Keratinocyte (primary cell): ENCODE data around the gene AK8.

ENCODE experiments used
- EZH2 ChIP-seq: IDR thresholded peaks from one replicate; pipeline ENCODE4 v1.6.1; 2012; ENCODE audit warnings: inconsistent platforms, mild to moderate bottlenecking, low read length, moderate library complexity
- TF ChIP-seq, protein P1 (sequence below), 3 experiments: IDR thresholded peaks in 1 of 3; conservative IDR thresholded peaks in 1 of 3; optimal IDR thresholded peaks in 1 of 3; 2 replicates in 2 of 3; 3 replicates in 1 of 3; pipeline versions ENCODE3 to v1.5.1; 2011; ENCODE audit warnings: low read length in 3 of 3, mild to moderate bottlenecking in 3 of 3, moderate library complexity in 2 of 3, control low read depth in 1 of 3, inconsistent platforms in 1 of 3; ENCODE audit not compliant: insufficient read depth in 2 of 3; ENCODE audit errors: extremely low read depth in 1 of 3

DNA sequence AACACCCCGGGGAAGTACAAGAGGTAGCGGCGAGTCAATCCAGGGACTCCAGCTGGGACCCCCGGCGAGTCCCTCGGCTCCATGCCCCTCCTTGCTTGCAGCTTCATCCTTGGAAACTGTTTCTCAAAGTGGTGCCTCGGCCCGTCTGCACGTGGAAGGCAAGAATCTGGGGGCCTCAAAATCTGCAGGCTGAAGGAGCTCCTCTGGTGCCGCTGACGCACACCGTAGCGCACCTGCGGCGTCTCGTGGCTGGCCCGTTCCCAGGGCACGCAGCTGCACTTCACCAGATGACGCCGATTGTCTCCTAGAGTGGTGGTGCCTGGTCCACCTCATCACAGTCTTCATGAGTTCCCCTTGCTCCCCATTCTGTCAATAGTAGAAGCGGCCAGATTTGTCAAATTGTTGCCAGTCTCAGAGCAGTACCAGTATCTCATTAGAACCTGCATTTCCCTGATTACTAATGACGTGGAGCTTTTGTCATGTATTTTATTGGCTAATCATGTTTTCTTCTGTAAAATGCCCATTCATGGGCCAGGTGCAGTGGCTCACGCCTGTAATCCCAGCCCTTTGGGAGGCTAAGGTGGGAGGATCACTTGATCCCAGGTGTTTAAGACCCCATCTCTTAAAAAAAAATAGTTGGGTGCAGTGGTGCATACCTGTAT is 169.2 kb downstream of the AK8 start:
- TF ChIP-seq, protein P1, sequence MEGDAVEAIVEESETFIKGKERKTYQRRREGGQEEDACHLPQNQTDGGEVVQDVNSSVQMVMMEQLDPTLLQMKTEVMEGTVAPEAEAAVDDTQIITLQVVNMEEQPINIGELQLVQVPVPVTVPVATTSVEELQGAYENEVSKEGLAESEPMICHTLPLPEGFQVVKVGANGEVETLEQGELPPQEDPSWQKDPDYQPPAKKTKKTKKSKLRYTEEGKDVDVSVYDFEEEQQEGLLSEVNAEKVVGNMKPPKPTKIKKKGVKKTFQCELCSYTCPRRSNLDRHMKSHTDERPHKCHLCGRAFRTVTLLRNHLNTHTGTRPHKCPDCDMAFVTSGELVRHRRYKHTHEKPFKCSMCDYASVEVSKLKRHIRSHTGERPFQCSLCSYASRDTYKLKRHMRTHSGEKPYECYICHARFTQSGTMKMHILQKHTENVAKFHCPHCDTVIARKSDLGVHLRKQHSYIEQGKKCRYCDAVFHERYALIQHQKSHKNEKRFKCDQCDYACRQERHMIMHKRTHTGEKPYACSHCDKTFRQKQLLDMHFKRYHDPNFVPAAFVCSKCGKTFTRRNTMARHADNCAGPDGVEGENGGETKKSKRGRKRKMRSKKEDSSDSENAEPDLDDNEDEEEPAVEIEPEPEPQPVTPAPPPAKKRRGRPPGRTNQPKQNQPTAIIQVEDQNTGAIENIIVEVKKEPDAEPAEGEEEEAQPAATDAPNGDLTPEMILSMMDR (optimal IDR thresholded peaks at IDR 0.05 in 1 of 3, IDR thresholded peaks at IDR 0.05 in 1 of 3, conservative IDR thresholded peaks at IDR 0.05 in 1 of 3; ENCODE audit: extremely low read depth in 1 of 3, insufficient read depth in 2 of 3, low read length in 3 of 3): no peak
- no peak for TF ChIP-seq EZH2
